GM18951 (cell line): ENCODE measurements around the gene HPS1.
A peak's percentile ranks its signal among the peaks of the same experiment; 100 is the strongest.

Experiments
- POLR2A ChIP-seq: IDR thresholded peaks from 4 replicates; pipeline ENCODE4 v1.6.1; 2011; ENCODE audit warnings: mild to moderate bottlenecking; ENCODE audit not compliant: insufficient read length, insufficient read depth; ENCODE audit errors: extremely low read depth
- in situ Hi-C: fragments of 300-500 bp; cut with MboI; formaldehyde crosslinking; loops from one replicate; pipeline ENCODE4 v1.12.0; 2022; ENCODE audit warnings: low sequenced_read_pairs, mixed read lengths, inconsistent platforms; ENCODE audit not compliant: unreplicated experiment

The HPS1 gene

GRCh38 chr10:98419469-98420261, 27.1 kb downstream of the HPS1 start:
- no peak for TF ChIP-seq POLR2A
- in situ Hi-C loops: no loop called here

GRCh38 chr10:98418665-98419468, 27.9 kb downstream of the HPS1 start:
- TF ChIP-seq POLR2A: no peak

GRCh38 chr10:98417973-98418664, 28.6 kb downstream of the HPS1 start:
- in situ Hi-C loops: no loop called here
- no peak for TF ChIP-seq POLR2A

More at GRCh38 chr10:98418665-98419468, 27.9 kb downstream of the HPS1 start:
- in situ Hi-C loops: no loop called here

- no peak for TF ChIP-seq POLR2A
- in situ Hi-C loops: no loop called here
Observed at GRCh38 chr10:98417481-98417959, 29.2 kb downstream of the HPS1 start.

GRCh38 chr10:98416606-98417388, 29.9 kb downstream of the HPS1 start:
- in situ Hi-C loops: no loop called here
- no peak for TF ChIP-seq POLR2A

GRCh38 chr10:98415731-98416119, 31.0 kb downstream of the HPS1 start:
- no peak for TF ChIP-seq POLR2A
- in situ Hi-C loops: no loop called here

- in situ Hi-C loops: no loop called here
- peak; percentile 36 for TF ChIP-seq POLR2A
Observed at GRCh38 chr10:98414932-98415730, 31.6 kb downstream of the HPS1 start, which contains the start of gene PYROXD2. Gene PYROXD2, minus strand, starts transcription at chr10:98415182. Its CDS starts 47 bp downstream, at chr10:98415135.

- in situ Hi-C loops: no loop called here
- no peak for TF ChIP-seq POLR2A
Observed at GRCh38 chr10:98414578-98414931, 32.2 kb downstream of the HPS1 start.

- TF ChIP-seq POLR2A: no peak
- in situ Hi-C loops: no loop called here
Observed at GRCh38 chr10:98411768-98412167, 35.0 kb downstream of the HPS1 start.

GRCh38 chr10:98411166-98411565, 35.6 kb downstream of the HPS1 start:
- in situ Hi-C loops: no loop called here

GRCh38 chr10:98410759-98411158, 36.0 kb downstream of the HPS1 start:
- in situ Hi-C loops: no loop called here
- no peak for TF ChIP-seq POLR2A

More at GRCh38 chr10:98411166-98411565, 35.6 kb downstream of the HPS1 start:
- no peak for TF ChIP-seq POLR2A

GRCh38 chr10:98410135-98410743, 36.5 kb downstream of the HPS1 start:
- no peak for TF ChIP-seq POLR2A
- in situ Hi-C loops: no loop called here

- TF ChIP-seq POLR2A: no peak
Observed at GRCh38 chr10:98408799-98409198, 37.9 kb downstream of the HPS1 start.

More at GRCh38 chr10:98408799-98409198, 37.9 kb downstream of the HPS1 start:
- in situ Hi-C loops: no loop called here
